Epithelial cell of esophagus (primary cell): ENCODE results near the gene SPINT2.

Source experiments
- DNase-seq: peaks from one replicate; pipeline ENCODE4 v3.0.0; 2010; ENCODE audit warnings: low read depth
- H3K4me3 ChIP-seq: 2 replicates; pipeline ENCODE4 v1.5.1; 2011; ENCODE audit warnings: mild to moderate bottlenecking, low read length, control low read depth
- TF ChIP-seq, protein P1 (sequence below): IDR thresholded peaks from 2 replicates; pipeline ENCODE4 v1.5.1; 2011; ENCODE audit warnings: low read depth, mild to moderate bottlenecking, low read length, control low read depth, inconsistent platforms; ENCODE audit not compliant: insufficient read depth; ENCODE audit errors: missing control alignments

SPINT2 gene

DNA sequence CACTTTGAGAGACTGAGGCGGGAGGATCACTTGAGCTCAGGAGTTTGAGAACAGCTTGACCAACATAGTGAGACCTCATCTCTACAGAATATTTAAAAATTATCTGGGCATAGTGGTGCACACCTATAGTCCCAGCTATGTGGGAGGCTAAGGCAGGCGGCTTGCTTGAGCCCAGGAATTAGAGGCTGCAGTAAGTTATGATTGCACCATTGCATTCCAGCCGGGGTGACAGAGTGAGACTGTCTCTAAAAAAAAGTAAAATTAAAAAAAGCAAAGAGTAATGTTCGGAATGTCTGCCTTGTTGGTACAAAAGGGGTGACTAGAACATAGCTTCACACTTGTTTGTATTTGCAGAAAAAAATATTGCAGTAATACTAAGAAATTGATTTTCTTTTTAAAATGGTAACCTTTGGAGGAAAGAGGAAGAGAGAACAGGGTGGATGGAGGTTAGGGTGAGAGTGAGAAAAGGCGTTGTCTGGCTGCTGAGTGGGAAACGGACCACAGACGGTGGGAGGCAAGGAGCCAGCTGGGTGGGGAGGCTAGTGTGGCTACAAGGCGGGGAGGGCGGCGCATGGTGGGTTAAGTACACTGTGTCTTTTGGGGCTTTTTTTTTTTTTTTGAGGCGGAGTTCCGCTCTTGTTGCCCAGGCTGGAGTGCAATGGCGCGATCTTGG is 18.4 kb upstream of the SPINT2 start:
- DNase-seq: no peak
- TF ChIP-seq, protein P1, sequence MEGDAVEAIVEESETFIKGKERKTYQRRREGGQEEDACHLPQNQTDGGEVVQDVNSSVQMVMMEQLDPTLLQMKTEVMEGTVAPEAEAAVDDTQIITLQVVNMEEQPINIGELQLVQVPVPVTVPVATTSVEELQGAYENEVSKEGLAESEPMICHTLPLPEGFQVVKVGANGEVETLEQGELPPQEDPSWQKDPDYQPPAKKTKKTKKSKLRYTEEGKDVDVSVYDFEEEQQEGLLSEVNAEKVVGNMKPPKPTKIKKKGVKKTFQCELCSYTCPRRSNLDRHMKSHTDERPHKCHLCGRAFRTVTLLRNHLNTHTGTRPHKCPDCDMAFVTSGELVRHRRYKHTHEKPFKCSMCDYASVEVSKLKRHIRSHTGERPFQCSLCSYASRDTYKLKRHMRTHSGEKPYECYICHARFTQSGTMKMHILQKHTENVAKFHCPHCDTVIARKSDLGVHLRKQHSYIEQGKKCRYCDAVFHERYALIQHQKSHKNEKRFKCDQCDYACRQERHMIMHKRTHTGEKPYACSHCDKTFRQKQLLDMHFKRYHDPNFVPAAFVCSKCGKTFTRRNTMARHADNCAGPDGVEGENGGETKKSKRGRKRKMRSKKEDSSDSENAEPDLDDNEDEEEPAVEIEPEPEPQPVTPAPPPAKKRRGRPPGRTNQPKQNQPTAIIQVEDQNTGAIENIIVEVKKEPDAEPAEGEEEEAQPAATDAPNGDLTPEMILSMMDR: no peak
- no peak overlapping the region for H3K4me3 ChIP-seq

DNA sequence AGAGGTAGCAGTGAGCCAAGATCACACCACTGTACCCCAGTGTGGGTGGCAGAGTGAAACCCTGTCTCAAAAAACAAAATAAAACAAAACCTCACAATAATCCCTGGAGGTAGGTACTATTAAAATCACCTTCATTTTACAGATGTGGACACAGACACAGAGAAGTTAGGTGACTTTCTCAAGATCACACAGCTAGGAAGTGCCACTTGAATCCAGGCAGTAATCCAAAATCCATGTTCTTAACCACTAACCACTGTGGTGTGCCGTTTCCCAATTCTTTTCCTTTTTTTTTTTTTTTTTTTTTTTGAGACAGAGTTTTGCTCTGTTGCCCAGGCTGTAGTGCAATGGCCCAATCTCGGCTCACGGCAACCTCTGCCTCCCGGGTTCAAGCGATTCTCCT is 17.2 kb upstream of the SPINT2 start:
- no peak for DNase-seq
- TF ChIP-seq, protein P1: no peak
- no peak overlapping the region for H3K4me3 ChIP-seq

DNA sequence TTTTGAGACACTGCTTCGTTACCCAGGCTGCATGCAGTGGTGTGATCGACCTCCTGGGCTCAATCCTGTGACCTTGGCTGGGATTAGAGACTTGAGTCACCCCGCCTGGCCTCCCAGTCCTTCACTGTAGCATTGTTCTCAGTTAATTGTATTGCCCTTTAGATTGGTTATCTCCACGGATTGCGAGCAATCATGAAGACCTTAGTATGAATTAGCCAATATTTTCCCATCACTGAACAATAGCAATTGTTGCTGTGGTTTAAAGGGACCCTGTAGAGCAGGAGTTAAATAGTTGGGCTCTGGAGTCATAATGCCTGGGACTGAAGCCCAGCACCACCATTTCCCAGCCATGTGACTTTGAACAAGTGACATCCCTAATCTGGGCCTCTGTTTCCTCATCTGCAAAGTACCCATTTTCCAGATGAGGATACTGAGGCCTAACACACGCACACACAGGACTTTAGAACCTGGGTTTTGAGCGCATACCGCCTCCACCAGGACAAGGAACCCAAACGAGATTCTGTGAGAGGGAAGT is 16.6 kb upstream of the SPINT2 start:
- TF ChIP-seq, protein P1: no peak
- no peak overlapping the region for H3K4me3 ChIP-seq
- DNase-seq: no peak

DNA sequence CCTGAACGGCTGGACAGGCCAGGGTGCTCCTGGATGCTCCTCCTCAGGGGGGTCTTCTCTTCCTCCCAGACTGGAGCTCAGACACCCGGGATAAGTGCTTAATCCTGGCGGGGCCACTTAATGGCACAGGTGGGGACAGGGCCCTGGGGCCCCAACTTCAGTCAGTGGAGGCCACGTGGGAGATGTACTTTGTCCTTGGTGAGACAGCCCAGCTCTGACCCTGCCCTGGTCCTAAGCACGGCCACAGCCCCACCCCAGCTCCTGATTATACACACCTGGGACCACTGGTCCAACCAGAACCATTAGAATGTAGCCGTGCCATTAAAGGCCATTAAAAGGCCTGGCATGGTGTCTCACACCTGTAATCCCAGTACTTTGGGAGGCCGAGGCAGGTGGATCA is 16.0 kb upstream of the SPINT2 start:
- TF ChIP-seq, protein P1: no peak
- no peak overlapping the region for H3K4me3 ChIP-seq
- DNase-seq: no peak

DNA sequence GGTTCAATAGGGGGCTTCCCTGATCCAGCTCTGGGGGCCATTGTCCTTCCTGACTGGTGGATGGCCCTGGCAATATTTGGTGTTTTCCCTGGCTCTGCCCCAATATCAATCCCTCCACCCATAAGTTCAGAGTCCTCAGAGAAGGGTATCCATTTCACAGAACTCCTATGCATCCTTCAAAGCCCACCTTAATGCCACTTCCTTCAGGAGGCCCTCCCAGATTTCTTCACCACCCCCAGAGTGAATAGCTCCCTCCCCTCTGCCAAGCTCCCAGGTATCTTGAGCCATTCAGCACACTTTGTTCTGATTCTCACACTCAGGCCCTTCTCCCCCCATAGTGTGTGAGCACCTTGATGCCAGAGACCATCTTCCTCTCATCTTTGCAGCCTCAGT is 13.9 kb upstream of the SPINT2 start:
- TF ChIP-seq, protein P1: no peak
- no peak for DNase-seq
- H3K4me3 ChIP-seq: no peak overlapping the region

DNA sequence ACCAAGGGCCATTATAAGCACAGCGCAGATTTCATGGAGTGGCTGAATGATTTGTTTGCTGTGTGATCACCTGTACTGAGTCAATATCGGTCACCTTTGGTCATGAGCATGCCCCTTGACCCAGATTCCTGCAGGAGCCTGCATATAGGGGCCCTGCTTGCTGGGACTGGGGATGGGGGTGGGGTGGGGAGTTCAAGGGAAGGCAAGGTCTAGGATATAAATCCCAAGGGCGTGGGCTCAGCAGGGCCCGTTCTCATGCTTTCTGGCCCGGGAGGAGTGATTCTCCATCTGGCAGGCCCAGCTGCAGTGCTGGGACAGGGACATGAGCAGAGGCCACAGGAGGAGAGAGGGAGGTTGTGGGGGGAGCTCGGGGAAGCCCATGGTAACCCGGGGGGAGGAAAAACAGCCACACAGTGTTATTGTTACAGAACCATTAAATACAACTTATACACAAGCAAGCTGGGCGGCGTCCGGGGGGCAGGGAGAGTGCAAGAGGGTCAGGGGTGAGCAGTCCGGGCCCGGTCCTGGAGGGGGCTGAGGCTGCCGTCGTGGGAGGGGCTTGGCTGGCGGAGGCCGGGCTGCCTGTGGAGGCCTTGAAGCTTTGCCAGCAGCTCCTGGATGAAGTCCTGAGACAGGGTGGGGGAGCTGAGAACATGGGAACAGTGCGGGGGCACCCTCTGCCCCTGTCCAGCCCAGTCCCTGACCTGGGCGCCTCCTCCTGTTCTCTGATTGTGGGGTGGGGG is 13.4 kb upstream of the SPINT2 start:
- H3K4me3 ChIP-seq: peak overlapping the region; percentile 11

More for the DNA sequence above, 13.4 kb upstream of the SPINT2 start:
- TF ChIP-seq, protein P1: no peak
- no peak for DNase-seq
